GM06990 (cell line): ENCODE data around the gene PTGER3.

Experiments used
- DNase-seq: peaks from one replicate; pipeline ENCODE4 v3.0.0-alpha.2; 2011; ENCODE audit not compliant: insufficient read length; ENCODE audit errors: extremely low read depth
- H3K27me3 ChIP-seq: replicated peaks from 2 replicates; pipeline ENCODE4 v1.6.0; 2011; ENCODE audit warnings: low read length; ENCODE audit not compliant: control insufficient read depth, insufficient read depth
- H3K36me3 ChIP-seq: 2 replicates; pipeline ENCODE4 v1.5.1; 2011; ENCODE audit warnings: low read length; ENCODE audit not compliant: control insufficient read depth, insufficient read depth
- H3K4me3 ChIP-seq: replicated peaks from 2 replicates; pipeline ENCODE4 v1.5.1; 2011; ENCODE audit warnings: low read depth, mild to moderate bottlenecking, control low read depth, low read length
- CTCF ChIP-seq: IDR thresholded peaks from 2 replicates; pipeline ENCODE4 v1.5.1; 2011; ENCODE audit warnings: low read length, control low read depth, mild to moderate bottlenecking, inconsistent platforms; ENCODE audit not compliant: insufficient read depth, poor library complexity, severe bottlenecking

The PTGER3 gene

DNA sequence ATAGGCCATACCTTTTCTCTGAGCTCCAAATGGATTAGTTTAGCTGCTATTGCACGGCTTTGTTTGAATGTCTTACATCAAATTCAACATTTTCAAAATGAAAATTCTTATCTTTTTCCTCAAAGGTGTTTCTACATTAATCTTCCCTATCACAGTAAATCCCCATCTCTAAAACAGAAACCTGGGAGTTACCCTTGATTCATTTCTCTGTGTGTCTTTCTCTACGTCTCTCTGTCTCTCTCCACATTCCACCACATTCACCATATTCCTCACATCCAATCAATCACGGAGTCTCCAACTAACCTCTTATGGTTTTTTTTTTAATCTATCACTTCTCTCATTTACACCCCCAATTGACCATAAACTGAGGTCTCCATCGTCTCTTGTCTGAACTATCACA is 24.1 kb downstream of the PTGER3 start:
- H3K36me3 ChIP-seq, result no peaks in the 10 kb centered on the region
- DNase-seq, result no peak
- no peak for TF ChIP-seq CTCF
- H3K27me3 ChIP-seq, result no peaks in the 10 kb centered on the region
- H3K4me3 ChIP-seq, result no peak overlapping the region

- no peak for DNase-seq
- H3K36me3 ChIP-seq, result no peaks in the 10 kb centered on the region
- H3K27me3 ChIP-seq, result no peaks in the 10 kb centered on the region
- no peak for TF ChIP-seq CTCF
- no peak overlapping the region for H3K4me3 ChIP-seq
Measured at GRCh38 chr1:71019233-71019969, 28.2 kb downstream of the PTGER3 start.

DNA sequence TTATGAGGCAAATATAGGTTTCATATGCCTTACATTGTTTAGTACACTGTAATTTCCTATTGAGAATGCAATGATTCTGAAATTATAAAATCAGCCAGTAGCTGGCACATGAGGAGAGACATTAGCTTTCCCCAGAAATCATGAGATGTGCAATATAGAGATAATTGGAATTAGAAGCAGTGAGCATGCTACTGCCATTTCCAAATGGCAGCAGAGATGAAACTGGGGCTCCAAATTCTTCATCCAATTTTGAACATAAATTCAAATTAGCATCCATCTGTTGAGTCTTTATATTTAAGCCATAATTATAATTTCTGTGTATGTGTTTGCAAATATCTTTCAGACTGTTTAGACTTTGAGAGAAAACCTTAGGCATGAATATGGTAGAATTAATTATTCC is 28.8 kb downstream of the PTGER3 start:
- H3K27me3 ChIP-seq, result no peaks in the 10 kb centered on the region
- DNase-seq, result no peak
- TF ChIP-seq CTCF, result no peak
- no peak overlapping the region for H3K4me3 ChIP-seq
- H3K36me3 ChIP-seq, result no peaks in the 10 kb centered on the region

DNA sequence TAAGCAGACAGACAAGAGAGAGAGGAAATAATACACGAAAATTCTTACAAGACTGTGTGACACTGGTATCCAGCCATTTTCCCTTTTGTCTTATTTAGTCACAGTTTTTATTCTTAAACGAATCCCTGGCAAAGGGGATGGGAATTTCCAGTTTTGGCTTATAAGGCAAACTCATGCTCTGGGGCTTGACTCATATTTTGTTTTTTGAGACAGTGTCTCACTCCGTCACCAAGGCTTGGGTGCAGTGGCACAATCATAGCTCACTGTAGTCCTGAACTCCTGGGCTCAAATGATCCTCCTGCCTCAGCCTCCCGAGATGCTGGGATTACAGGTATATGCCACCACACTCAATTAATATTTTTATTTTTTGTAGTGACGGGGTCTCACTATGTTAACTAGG is 31.9 kb downstream of the PTGER3 start:
- no peak for DNase-seq
- H3K4me3 ChIP-seq, result no peak overlapping the region
- TF ChIP-seq CTCF, result no peak
- H3K27me3 ChIP-seq, result no peaks in the 10 kb centered on the region
- no peaks in the 10 kb centered on the region for H3K36me3 ChIP-seq

DNA sequence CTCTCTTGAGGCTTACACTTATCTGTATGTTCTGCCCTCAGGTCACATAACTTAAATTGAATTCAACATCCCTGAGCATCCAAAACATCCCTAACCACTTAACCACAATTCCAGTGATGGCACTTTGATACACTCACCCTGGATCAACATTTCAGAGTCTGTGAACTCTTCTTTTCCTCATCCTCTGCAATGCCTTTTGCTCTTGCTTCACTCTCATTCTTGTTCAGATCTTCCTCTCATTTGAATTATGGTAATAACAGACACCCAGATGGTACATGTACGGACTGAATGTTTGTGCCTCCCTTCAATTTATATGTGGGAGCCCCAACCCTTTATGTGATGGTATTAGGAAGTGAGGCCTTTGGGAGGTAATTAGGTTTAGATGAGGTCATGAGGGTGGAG is 33.4 kb downstream of the PTGER3 start:
- TF ChIP-seq CTCF, result no peak
- no peak for DNase-seq
- Histone ChIP-seq H3K36me3 (no peaks in the 10 kb centered on the region), H3K4me3 (no peak overlapping the region), H3K27me3 (no peaks in the 10 kb centered on the region)
